Measurements from ENCODE around the gene CROCC2.

DNA sequence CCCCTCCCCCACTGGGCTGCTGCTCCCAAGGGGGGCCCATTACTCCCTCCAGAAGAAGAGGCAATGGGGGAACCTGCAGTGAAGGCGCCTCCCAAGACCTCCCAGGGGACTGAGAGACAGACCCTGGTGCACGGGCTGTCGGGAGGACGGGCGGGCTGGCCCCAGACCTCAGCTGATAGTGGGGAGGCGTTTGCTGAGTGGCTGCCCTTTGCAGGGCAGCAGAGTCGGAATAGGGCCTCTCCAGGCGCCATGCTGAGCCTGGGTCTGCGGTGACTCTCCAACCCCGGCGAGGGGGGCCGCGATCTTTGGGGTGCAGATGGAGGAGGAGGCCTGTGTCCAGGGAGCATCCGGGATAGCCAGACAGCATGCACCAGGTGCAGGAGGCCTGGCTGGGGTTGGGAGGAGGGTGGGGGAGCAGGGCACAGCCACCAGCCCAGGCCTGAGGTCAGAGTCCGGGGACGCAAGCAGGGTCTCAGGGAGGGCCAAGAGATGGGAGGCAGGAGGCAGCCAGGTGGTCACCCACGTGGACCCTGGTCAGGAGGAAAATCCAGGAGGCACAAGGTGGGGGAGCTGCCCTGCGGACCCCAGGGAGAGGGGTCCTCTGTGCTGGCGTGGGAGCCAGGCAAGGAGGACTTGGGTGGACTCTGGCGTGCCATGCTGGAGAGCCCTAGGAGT lies 11.0 kb downstream of the CROCC2 start:
- TF ChIP-seq, protein P1, sequence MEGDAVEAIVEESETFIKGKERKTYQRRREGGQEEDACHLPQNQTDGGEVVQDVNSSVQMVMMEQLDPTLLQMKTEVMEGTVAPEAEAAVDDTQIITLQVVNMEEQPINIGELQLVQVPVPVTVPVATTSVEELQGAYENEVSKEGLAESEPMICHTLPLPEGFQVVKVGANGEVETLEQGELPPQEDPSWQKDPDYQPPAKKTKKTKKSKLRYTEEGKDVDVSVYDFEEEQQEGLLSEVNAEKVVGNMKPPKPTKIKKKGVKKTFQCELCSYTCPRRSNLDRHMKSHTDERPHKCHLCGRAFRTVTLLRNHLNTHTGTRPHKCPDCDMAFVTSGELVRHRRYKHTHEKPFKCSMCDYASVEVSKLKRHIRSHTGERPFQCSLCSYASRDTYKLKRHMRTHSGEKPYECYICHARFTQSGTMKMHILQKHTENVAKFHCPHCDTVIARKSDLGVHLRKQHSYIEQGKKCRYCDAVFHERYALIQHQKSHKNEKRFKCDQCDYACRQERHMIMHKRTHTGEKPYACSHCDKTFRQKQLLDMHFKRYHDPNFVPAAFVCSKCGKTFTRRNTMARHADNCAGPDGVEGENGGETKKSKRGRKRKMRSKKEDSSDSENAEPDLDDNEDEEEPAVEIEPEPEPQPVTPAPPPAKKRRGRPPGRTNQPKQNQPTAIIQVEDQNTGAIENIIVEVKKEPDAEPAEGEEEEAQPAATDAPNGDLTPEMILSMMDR (IDR thresholded peaks at IDR 0.05; ENCODE audit: insufficient read depth, low read length), result no peak
- no peak for TF ChIP-seq POLR2AphosphoS5 (IDR thresholded peaks at IDR 0.05; ENCODE audit: low read depth)
- TF ChIP-seq, protein P2, sequence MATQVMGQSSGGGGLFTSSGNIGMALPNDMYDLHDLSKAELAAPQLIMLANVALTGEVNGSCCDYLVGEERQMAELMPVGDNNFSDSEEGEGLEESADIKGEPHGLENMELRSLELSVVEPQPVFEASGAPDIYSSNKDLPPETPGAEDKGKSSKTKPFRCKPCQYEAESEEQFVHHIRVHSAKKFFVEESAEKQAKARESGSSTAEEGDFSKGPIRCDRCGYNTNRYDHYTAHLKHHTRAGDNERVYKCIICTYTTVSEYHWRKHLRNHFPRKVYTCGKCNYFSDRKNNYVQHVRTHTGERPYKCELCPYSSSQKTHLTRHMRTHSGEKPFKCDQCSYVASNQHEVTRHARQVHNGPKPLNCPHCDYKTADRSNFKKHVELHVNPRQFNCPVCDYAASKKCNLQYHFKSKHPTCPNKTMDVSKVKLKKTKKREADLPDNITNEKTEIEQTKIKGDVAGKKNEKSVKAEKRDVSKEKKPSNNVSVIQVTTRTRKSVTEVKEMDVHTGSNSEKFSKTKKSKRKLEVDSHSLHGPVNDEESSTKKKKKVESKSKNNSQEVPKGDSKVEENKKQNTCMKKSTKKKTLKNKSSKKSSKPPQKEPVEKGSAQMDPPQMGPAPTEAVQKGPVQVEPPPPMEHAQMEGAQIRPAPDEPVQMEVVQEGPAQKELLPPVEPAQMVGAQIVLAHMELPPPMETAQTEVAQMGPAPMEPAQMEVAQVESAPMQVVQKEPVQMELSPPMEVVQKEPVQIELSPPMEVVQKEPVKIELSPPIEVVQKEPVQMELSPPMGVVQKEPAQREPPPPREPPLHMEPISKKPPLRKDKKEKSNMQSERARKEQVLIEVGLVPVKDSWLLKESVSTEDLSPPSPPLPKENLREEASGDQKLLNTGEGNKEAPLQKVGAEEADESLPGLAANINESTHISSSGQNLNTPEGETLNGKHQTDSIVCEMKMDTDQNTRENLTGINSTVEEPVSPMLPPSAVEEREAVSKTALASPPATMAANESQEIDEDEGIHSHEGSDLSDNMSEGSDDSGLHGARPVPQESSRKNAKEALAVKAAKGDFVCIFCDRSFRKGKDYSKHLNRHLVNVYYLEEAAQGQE (IDR thresholded peaks at IDR 0.05; ENCODE audit: insufficient replicate concordance, low read depth), result no peak
- TF ChIP-seq GABPA (IDR thresholded peaks at IDR 0.05; ENCODE audit: low read depth), result no peak

All from HL-60 (cell line).